VCaP (cell line): ENCODE measurements around the gene RPTOR.

Experiments
- H3K27ac ChIP-seq: fragments of 450-650 bp; 2 replicates; pipeline ENCODE4 v1.5.1; 2017
- CTCF ChIP-seq: fragments of 450-650 bp; conservative IDR thresholded peaks from 2 replicates; pipeline ENCODE4 v1.5.1; 2017; ENCODE audit warnings: mild to moderate bottlenecking, moderate library complexity

The RPTOR gene

GRCh38 chr17:80852476-80853015 lies 307.9 kb downstream of the RPTOR start:
- TF ChIP-seq CTCF: no peak
- H3K27ac ChIP-seq: no peak overlapping the region

- no peak for TF ChIP-seq CTCF
- H3K27ac ChIP-seq: no peak overlapping the region
Observed at GRCh38 chr17:80853076-80853475, 308.4 kb downstream of the RPTOR start.

GRCh38 chr17:80854220-80854619 lies 309.6 kb downstream of the RPTOR start:
- no peak overlapping the region for H3K27ac ChIP-seq
- TF ChIP-seq CTCF: no peak

GRCh38 chr17:80855196-80855947 lies 310.7 kb downstream of the RPTOR start:
- TF ChIP-seq CTCF: no peak
- H3K27ac ChIP-seq: no peak overlapping the region

GRCh38 chr17:80855948-80856862 lies 311.6 kb downstream of the RPTOR start:
- H3K27ac ChIP-seq: no peak overlapping the region
- no peak for TF ChIP-seq CTCF

DNA sequence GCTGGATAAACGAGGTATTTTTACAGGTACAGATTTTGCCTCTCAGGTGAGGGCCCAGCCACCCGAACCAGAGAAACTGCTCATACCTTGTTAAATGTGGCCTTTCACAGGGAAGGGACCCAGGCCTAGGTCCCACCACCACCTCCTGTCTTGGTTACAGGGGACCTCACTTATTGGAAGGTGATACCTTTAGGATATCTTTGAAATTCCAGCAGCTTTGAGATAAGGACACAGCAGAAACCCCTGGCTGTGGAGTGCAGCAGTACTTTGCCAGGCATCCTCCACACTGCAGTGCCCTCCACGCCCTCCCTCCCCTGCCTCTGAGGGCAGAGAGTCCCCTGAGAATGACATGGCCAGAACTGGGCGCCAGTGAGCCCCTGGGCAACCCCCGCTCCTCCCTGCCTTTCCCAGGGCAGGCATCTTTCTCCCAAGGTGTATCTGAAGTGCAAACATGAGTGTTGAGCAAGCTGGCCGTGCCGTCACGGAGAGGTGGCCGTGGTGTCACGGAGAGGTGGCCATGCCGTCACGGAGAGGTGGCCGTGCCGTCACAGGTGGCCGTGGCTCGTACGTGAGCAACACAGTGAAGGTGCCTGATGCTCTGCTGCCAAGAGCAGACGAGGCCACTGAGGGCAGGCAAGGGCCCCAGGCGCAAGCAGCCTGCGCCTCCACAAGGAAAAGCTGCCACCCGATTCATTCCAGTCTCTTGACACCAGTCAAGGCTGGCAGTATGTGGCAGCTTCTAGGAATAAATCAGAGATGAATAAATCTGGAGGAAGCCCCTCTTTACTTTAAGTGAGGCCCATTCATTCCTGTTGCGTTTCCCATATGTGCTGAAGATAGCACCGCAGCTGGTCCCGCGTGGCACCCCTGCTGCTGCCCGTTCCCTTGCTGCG lies 312.5 kb downstream of the RPTOR start:
- no peak for TF ChIP-seq CTCF
- no peak overlapping the region for H3K27ac ChIP-seq
